HG03378 (cell line): ENCODE results near the gene GRN.
"Not testable (repeated sequence)": the region's sequence is repeated elsewhere in the genome, so short reads cannot be mapped to it uniquely, and the experiment has no call there.

ENCODE experiments used
- ATAC-seq: cut with Tn5 transposase; IDR thresholded peaks from one replicate; pipeline ENCODE4 v1.9.1; 2021; ENCODE audit warnings: mild to moderate bottlenecking, moderate library complexity; ENCODE audit not compliant: unreplicated experiment

GRN gene

DNA sequence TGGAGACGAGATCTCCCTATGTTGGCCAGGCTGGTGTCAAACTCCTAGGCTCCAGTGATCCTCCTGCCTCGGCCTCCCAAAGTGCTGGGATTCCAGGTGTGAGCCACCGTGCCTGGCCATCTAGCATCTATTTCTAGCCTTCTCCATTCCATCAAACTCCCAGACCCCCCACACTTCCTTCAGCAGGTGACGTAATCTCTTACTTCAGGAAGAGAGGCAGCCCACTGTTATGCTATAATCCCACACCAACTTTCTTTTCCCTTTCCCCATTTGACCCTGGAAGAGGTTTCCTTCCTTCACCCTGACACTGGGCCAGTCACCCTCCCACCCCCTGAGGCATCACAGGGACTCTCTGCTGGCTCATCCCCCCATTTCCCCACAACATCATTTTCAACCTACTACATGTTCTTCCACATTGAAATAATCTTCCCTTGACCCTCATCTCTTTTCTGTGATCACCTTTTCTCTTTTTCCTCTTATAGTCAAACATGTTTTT lies 36.8 kb downstream of the GRN start:
- ATAC-seq, result no peak

DNA sequence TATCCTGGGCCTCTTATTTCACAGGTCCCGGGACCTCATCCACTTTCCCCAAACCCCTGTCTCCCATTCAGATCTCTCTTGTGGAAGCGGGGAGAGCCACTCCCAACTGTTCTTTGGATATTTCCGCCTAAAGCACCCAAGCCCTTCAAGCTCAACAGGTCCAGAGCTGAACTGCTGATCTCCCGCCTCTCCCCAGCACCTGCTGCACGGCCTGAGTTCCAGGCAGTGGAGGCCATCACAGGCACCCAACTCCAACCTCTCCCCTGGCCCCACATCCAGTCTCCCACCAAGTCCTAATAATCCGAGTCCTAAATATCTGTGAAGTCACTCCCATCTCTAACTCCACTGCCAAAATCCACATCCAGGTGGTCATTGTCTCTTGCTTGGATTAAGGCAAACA lies 37.8 kb downstream of the GRN start:
- ATAC-seq, result no peak

DNA sequence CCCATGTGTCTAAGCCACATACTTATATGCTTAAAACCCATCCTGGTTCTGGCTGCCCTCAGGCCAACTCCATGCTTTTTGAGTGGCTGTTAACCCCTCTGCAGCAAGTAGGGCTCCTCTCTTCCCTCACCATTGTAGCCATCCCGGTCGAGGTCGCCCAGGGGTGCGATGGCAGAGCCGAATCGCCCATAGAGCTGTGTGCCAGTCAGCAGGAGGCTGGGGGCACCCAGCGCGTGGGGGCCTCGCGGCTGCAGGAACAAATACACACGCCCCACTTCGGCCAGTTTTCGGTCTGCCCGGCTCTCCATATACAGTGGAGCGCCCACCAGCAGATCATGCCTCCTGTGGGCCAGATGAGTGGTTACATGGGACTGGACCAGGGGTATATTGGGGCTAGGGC lies 38.3 kb downstream of the GRN start:
- no peak for ATAC-seq

DNA sequence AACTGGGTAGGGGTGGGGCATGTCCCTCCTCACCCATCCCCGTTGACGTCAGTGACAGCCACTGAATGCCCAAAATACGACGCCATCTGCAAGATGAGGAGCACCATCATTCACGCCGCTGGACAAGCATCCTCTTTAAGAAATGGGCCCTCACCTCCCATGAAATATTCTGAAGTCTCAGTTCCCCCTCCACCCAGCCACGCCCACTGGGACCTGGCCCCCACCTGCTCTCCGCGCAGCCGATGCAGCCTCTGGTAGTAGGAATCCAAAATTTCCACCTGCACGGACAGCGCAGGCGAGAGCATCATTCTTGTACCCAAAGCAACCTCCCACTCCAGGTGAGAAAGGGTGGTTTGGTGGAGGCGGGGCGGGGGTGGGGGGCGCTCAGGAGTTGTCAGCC lies 38.8 kb downstream of the GRN start:
- ATAC-seq, result no peak

DNA sequence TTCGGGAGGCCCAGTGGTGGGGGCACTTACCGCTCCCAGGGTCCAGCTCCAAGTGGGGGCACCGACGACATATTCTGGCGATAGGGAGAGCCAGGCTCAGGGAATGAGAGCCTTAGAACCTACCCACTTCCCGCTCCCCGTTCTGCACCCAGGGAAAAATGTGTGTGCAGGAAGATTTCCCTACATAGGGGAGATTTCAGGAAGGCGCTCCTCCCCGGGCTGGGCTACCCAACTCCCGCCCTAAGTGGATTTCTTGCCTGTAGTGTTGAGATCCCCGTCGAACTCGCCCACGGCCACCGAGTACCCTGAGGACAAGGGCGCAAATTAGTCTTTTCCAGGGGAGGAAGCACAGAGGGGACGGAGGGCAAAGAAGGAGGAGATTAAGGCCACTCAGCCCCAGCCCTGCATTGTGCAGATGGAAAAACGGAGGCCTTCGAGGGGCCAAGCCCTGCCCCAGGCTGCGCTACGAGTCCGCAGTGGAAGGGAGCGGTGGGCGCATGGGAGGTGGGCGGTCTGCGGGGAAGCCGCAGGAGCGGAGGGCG lies 39.2 kb downstream of the GRN start:
- ATAC-seq, result no peak

DNA sequence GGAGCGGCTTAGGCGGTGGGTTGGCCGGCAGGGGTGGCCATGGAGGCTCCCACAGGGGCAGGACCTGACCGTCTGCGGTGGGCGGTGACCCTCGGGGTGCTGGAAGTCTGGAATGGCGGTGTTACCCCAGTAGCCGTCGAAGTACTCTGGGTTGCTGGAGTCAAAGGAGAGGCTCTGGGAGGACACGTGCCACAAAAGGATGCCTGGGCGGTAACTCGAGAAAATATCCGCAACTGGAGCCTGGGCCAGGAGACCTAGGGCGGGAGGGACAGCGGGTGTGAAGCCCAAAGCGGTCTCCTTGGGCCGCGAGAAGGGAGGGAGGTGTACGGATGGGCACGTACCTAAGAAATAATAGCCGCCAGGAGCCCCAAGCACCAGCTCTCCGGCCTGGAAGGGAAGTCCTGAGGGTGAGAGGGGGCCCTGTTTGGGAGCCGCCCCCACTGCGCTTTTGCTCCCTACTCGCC lies 39.8 kb downstream of the GRN start:
- ATAC-seq, result no peak

DNA sequence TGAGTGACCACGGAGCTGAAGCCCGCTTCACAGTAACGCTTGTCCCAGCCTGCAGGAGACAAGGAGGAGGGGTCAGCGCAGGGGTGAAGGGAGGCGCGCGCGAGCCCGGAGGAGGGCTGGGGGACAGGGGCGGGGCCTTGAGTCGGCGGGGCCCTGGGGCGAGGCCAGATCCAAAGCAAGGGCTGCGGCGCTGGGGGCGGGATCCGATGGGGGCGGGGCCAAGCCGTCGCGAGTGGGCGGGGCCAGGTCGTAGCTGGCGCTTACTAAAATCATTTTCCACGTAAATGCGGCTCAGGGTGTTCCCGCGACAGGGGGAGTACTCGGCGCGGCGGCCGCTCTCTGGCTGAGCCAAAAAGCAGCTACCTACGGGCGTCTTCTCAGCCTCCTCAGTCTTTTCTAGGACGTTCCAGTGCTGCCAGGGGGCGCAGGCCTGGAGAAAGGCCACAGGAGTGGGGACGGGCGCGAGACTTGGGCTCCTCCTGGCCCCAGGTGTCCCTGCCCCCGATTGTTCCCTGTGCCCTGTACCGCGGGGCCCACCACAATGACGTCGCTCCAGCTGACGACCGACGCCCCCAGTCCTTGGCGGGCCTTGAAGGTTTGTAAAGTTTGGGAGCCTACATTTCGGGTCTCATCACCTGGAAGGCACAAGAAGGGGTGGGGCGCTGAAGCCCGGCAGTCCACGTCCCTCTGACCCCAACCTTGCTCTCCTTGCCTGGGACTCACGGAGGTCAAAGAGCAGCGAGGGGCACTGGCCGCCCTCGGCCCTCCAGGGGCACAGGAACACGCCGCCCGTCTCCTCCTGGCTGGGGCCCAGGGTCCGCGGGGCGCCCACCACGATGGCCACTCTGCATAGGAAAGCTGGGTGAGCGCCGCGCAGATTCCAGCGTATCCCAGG lies 40.4 kb downstream of the GRN start:
- no peak for ATAC-seq

DNA sequence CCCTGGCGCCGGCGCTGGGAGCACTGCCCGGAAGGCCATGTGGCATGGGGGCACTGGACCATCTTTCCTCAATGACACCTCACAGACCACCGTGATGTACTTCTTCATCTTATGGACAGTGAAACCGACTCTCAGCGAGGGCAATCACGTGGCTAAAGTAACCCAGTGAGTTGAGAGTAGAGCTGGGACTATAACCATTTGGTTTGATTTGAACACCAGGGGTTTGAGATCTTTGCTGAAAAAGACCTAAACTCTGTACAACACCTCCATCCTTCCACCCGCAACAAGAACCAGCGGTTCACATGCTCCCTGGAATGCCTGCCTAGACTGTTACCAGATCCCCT lies 41.1 kb downstream of the GRN start:
- ATAC-seq, result no peak

DNA sequence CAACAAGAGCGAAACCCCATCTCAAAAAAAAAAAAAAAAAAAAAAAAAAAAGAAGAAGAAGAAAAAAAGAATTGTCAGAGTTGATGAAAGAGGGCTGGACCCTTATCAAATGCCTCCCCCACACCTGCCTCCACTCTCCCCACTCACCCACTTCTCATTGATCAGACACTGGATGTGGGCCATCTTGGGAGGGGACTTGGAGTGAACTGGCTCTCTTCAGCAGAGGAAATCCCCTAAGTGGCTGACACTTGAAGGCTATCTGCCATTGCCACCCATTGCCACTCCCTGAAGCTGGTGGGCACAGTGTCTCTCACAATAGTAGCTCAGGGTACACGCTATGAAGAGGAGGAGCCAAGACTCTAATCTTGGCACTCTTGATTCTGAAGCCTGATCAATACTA lies 42.7 kb downstream of the GRN start:
- ATAC-seq, result no peak

DNA sequence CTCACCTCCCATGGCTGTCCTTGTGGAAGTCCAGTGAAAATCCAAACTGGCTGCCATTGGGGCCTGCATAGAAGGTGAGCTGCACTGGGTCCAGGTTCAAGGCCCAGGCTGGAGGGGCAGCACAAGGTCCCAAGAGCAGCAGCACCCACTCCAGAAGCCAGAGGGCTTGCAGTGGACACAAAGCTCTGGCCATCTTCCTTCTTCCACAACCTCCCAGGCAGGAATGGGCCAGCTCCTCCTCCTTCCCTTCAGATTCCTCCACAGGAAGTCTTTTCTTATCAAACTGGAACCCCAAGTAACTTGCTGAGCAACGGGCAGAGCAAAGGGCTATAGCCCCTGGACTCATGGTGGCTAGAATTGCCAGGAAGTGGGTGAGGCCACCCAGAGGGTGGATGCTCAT lies 44.2 kb downstream of the GRN start, which contains the start of gene ITGA2B:
Gene ITGA2B, minus strand, starts transcription at position 369 of the 400 bp plus-strand sequence. Its CDS starts 176 bp downstream, at position 193.
- ATAC-seq, result no peak

DNA sequence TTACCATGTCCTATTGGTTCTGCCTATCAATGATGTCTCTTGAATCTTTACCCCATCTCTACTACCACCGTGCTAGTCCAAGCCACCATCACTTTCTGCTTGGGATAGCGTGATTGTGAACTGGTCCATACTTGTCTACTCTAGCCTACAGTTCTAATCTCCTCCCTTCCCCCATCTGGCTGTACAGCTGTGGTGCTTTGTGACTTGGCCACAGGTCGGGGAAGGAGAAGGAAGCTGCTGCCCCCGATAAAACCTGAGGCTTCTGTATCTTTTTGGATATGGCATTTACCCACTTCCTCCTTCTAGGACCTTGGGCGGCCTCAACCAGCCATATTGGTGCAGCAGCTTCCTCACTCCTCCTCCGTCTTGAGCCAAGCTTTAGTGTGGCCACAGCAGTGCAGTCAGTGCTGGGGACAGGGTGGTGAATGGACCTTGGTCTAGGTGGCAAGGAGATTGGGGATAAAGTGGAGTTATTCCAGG lies 44.7 kb downstream of the GRN start:
- ATAC-seq, result no peak

DNA sequence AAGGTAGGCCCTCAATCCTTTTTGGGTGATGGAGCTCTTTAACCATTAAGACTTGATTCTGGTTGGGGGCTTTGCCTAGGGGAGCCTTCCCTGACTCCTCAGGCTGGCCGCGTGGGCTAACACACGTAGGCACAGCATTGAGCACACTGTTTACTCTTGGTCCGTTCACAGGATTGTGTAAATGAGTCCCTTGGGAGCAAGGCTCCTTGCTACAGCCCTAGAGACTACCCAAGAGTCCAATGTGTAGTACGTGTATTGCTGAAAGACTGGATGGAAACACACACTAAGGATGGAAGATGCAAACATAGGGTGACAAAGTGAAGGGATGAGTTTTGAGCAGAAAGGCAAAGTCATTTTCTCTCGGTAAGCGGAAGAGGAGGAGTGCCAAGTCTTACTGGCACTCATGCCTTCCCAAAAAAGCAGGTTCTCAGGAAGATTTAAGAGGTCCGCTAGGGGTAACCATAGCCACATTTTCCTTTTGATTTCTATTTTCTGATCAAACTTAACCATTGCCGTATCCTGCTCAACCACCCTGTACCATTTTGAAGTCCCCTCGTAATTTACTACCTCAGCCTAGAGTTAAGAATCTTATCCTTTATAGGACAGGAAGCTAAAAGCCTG lies 45.3 kb downstream of the GRN start:
- no peak for ATAC-seq

DNA sequence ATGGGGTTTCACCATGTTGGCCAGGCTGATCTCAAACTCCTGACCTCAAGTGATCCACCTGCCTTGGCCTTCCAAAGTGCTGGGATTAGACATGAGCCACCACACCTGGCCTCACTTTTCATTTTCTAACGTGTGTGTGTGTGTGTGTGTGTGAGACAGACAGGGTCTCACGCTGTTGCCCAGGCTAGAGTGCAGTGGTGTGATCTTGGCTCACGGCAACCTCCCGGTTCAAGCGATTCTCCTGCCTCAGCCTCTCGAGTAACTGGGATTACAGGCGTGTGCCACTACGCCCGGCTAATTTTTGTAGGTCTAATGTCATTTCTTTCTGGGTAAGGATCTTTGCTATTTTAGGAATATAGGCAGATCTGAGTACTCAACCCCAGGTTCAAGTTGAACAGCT lies 49.0 kb downstream of the GRN start:
- ATAC-seq, result not testable (repeated sequence)

DNA sequence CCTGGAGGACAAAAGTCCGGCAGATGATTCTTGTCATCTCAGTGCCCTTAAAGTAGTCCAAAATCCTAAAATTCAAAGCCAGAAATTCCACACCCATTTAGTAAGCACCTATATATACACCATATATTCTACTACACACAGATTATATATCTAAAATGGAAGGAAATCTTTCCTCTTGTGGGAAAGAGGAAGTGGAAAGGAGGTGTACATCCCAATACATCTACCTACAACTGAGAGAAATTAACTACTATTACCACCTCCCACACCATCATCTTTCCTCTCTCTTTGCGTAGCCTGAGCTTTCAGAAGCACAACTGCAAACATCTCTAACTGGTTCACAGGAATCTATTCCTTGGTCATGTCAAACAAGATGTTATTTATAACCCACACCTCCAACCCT lies 49.7 kb downstream of the GRN start:
- ATAC-seq, result no peak

DNA sequence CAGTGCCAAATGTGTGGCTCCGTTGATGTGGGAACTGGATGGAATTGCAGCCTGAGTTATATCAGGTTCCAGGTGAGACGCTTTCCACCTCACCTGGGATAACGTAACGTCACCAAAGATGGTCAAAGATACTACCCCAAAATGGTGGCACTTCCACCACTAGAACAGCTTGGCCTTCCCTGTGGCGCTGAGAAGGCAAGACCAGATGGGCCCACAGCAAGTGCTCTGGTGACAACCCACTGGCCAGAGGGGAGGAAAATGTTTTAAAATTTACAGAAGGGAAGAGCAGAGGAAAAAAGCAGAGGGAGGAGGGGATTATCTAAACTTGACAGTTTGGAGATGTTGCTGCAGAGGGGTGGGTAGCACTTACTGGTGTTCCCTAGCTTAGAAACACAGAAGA lies 51.8 kb downstream of the GRN start:
- ATAC-seq, result no peak

DNA sequence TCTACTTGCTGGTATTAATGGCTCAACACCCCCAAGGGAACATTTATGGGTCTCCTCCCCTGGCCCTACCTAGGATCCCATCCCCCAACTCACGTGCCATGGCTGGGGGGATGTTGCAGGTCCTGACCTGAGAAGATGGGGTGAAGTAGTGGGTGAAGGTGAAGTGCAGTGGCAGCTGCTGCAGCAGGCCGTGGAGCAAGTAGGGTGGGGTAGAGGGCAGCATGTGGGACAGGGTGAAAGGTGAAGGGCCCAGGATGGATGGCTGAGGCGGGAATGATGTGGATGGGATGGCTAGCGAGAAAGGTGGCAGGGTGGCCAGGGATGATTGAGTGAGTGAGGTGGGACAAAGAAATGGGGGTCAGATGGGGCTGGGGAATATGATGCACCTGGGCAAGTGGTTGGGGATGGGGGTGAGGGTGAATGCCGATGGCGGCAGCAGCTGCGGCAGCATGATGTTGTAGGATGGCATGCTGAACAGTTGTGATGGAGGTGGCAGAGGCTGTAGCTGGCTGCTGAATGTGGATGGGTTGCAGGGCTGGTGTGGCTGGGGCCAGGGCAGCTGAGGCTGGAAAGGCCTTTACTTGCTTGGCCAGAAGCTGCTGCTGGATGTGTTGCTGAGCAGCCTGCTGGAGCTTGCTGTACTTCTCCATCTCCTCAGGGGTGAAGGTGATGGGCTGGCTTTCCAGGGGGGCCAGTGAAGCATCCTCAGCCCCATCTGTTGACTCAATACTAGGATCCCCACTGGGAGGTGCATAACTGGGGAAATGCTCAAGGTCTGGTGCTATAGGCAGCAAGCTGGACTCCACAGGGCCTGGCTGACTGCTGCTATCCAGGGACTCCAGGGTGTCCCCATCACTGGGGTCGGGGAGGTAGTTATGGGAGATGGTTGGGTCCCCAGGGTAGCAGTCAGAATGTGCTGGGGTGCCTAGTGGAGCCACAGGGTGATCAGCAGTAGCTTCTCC lies 52.7 kb downstream of the GRN start:
- no peak for ATAC-seq

DNA sequence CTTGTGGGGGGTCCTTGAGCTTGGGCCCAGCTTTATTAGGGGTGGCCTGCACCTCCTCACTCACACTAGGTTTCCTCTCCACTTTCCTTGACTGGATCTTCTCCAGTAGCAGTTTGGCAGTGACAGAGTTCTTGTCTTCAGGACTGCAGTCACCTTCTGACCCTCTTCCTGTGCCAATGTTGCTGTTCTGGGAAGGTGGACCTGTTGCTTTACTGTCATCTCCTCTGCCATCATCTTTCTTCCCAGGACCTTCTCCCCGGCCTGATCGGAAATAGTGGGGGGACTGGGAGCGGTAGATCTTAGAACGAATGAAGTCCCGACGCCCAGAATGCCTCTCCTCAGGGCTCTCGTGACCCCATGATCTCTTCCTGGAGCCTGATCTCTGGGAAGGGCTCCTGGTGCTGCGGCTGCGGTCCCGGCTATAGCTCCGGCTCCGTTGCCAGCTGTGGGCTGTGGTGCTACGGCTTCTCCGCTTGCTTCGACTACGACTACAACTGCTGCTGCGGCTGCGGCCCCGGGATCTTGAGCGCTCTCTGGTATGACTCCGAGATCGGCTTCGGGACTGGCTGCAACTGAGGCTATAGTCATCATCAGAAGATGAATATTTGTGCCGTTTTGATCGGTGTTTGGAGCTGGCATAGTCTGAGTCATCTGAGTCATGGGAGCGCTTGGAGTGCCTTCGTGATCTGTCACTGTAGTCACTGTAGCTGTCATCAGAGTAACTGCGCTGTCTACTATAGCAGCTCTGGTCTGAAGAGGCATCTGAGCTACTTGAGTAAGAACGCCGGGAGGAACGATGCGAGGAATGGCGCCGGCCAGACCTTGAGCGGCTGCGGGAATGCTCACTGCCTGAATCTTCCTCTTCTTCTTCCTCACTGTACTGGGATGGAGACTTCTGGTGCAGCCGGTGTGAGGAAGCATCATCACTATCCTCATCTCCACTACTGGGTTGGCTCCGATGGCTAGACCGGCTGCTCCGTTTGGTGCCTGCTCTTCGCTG lies 53.9 kb downstream of the GRN start:
- ATAC-seq, result no peak

DNA sequence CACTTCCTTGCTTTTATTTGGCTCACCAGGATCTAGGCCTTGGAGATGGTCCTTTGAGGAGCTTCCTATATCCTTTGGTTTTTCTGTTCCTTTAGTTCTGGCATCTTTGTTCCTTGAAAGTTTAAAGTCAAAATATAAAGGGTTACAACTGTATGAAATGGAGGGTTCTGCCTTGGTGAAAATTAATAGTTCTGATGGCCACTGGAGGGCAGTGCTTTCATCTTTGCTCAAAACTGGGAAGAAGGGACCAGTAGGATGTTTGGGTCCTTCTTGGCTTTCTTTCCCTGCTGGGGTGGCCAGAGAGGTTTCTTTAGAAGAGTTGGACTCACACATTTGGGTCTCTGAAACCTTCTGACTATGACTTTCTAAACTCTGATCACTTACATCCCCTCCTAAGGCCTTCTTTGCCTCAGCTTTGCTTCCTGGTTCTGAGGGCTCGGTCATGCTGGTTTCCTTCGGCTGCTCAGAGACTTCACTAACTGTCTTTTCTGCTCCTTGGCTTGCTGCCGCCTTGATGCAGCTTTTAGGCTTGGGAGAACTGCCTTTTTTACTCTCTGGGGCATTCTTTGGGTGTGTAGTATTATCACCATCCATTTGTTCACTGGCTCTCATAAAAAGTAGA lies 55.2 kb downstream of the GRN start:
- ATAC-seq, result no peak
